Measurements from ENCODE around the gene KCNQ2.

KCNQ2 gene

DNA sequence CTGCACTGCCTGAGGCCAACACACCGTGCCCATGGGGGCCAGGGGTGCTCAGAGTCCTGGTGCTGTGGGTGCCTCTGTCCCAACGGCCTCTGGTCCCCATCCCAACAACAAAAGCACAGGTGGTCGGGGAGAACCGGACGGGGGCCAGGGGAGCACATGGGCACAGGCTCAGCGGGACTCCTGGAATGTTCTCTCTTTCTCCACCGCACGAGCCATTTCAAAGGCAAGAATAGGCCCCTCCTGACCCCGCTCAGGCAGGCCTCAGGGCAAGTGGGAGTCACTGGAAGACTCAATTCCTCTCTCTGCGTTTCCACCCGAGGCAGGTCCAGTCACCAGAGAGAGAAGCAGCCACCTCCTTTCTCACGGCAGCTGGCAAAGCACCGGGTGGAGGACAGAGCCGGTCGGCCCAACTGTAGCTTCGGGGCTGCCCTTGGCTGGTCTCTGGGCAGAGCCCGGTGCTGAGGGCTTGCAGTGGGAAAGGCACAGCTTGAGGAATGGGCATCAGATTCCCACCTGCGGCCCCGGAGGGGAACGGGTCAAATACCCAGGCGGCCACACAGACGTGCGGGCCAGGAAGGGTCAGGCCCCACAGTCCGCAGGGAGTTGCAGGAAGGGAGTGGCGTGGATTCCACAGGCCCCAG is 55.2 kb downstream of the KCNQ2 start:
- DNase-seq (ENCODE audit: low read depth): no peak

- no peak for DNase-seq (ENCODE audit: low read depth)
Measured at GRCh38 chr20:63416631-63417030, 55.8 kb downstream of the KCNQ2 start.

GRCh38 chr20:63415647-63416391 is 56.6 kb downstream of the KCNQ2 start:
- no peak for DNase-seq (ENCODE audit: low read depth)

DNA sequence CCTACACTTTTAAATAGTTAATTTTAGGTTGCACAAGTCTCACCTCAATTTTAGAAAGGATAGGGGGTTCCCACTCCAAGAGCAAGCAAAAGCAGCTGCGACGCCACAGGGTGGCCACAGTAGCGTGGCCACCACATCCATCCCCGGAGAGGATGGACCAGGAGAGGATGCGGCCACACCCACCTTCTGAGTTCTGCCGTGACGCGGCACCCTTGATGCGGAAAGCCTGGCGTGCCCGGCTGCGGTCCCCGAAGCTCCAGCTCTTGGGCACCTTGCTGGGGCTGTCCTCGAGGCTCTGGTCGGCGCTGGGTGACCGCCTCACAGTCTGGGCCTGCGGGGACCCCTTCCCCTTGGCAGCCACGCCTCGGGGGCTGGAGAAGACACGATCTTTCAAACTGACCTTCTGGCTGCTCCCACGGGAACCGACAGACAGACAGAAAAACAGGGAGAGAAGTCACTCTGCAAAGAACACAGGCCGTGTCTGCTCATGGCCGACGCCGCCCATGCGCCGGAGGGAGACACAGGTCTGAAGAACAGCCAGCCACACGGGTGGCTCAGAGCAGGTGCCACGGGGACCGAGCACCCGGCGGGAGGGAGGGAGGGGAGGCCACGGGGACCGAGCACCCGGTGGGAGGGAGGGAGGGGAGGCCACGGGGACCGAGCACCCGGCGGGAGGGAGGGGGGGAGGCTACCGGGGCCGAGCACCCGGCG is 57.6 kb downstream of the KCNQ2 start:
- no peak for DNase-seq (ENCODE audit: low read depth)

- no peak for DNase-seq (ENCODE audit: low read depth)
Measured at GRCh38 chr20:63413963-63414684, 58.3 kb downstream of the KCNQ2 start.

DNA sequence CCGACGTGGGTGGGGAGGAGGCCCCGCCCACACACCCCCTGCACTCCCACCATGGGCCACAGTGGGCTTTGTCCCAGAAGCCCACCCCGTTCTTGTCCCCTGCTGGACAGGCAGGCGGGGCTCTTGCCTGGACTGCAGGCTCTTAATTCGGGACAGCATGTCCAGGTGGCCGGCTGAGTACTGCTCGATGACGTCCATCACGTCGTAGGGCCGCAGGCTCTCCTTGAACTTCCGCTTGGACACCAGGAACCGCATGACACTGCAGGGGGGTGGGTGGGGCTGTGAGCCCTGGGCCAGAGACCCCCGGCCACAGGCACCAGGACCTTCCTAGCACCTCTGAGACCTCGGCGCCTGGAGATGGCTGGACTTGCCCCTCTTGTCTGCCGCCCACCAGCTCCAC is 59.1 kb downstream of the KCNQ2 start:
- no peak for DNase-seq (ENCODE audit: low read depth)

GRCh38 chr20:63412889-63413288 is 59.6 kb downstream of the KCNQ2 start:
- no peak for DNase-seq (ENCODE audit: low read depth)

DNA sequence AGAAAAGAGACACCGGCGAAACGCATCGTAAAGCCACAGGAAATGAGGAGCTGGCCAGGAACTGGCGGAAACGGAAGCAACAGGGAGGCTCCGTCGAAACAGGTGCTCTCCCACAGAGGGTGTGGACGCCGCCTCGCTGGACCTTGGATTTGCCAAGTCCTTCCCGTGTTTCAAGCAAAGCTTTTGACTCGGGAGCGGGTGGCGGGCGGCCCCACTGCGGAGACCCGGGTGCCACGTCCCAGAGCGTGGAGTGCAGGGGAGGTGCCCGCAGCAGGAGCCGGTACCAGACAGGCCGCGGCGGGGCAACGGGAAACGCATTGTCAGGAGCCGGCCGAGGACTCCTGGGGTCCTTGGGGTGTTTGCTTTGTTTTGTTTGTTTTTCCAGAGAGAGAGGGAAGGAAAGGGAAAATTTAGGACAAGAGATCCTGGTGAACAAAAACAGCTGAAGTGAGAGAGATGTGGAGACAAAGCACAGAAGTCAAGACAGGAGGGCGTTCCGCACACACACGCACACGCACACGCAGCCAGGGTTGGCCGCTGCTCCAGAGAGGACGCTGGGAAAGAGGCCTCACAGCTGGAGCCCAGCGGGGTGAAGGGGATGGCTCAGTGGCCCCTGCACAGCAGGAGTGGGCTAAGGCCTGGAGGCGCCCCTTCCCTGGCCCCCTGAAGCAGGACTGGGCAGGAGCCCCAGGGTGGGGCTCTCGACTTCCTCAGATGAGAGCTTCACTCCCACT is 60.4 kb downstream of the KCNQ2 start:
- no peak for DNase-seq (ENCODE audit: low read depth)

DNA sequence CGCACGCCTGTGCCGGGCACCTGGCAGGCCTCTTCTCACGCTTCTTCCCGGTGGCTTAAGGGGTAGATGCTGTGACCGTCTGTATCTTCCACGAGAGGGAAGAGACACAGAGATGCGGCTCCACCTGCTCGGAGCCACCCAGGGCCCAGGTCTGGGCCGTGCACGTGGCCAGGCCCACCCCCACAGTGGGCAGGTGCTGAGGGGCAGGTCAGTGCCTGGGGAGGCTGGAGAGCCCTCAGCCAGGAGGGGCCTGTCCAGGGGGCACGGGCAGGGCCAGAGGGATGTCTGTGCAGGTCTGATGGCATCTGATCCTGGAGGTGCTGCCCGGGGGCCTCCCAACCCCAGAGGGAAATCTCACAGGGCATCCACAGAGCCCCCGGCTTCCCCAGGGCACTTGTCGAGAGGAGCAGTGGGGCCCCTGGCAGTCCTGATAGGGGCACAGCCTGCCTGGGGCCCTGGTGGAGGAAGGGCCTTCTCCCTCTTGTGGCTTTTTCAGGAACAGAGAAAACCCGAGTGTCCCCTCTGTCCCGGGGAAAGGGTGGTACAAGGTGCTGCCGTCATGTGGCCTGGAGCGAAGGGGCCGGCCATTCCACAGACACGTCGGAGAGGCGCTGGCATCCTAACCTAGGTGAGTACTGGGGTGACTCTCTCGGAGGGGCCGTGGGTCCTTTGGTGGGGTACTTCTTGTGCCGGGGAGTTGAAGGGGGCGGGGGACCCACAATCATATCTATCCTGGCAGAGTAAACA is 61.1 kb downstream of the KCNQ2 start:
- DNase-seq (ENCODE audit: low read depth): no peak

- no peak for DNase-seq (ENCODE audit: low read depth)
Measured at GRCh38 chr20:63409834-63410435, 62.5 kb downstream of the KCNQ2 start.

DNA sequence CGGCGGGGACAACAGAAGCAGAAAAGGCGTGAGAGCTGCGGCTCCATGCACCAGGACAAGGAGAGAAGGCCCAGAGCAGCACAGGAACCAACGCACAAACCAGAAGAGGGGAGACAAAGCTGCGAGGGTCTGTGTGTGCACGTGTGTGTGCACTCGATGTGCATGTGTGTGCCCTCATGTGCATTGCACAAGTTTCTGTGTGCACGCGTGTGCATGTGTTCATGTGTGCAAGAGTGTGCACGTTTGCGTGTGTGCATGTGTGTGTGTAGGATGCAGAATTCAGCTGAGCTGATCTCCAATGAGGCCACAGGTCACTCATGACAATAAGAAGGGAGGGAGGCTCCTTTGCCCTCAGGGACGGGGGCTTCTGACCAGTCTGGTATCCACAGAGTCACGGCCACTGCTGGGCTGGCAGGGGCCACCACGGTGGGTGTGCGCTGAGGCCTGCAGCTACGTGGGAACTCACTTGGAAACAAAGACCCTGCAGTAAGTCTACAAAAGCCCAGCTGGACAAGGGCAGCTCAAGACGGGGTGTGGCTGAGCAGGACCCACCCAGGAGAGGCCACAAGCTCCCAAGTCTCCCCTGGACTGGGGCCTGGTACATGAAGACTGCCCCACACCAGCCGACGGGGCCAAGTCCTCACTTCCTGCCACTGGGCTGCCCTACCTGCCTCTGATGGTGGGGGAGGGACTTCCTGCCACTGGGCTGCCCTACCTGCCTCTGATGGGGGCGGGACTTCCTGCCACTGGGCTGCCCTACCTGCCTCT is 63.2 kb downstream of the KCNQ2 start:
- DNase-seq (ENCODE audit: low read depth): no peak

GRCh38 chr20:63408684-63409046 is 63.8 kb downstream of the KCNQ2 start:
- no peak for DNase-seq (ENCODE audit: low read depth)

DNA sequence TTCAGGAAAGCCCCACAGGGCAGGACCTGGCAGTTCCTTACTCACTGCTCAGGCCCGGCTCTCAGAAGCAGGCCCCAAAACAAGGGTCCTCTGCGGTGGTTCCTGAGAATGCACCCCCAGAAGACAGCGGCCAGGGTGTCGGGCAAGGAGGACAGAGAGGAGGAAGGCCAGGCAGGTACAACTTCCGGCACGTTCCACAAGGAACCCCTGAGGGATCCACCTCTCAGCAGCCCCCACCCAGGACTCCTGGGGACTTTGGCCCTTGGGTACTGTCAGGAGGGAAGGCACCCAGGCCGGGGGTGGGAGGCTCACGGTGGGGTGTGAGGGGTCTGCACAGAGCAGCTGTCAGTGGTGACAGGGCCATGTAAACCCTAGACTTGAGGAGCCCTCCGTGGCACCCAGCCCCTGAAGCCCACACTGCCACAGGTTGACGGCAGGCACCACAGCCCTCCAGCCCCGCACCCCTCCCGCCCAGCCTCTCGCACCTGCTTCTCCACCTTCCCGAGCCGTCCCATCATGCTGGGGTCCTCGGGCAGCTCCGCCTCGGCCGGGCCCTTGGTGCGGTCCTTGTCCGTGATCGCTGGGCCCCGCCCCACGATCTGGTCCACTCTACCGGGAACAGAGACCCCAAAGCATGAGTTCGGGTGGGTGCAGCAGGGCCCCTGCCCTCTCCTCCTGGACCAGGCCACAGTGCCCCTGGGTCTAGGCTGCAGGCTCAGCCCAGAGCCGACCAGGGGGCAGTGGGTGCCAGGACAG is 64.3 kb downstream of the KCNQ2 start:
- no peak for DNase-seq (ENCODE audit: low read depth)

- no peak for DNase-seq (ENCODE audit: low read depth)
Measured at GRCh38 chr20:63406617-63407245, 65.7 kb downstream of the KCNQ2 start.

DNA sequence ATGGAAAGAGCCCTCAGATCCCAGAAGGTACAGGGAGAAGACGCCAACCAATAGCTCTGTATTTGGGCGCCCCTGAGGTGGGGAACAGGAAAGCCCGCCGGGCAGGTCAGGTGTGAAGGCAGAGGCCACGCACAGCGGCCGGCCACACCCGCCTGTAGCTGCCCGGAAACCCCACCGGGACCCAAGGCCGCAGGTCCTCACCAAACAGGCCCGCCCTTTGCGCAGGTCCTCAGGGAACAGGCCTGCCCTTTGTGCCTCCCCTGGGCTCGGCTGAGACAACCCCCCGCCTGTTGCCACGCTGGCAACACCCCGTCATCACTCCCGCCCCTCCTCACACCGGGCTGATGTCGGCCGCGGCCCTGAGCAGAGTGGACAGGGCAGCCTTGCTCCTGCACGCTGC is 66.4 kb downstream of the KCNQ2 start:
- DNase-seq (ENCODE audit: low read depth): no peak

DNA sequence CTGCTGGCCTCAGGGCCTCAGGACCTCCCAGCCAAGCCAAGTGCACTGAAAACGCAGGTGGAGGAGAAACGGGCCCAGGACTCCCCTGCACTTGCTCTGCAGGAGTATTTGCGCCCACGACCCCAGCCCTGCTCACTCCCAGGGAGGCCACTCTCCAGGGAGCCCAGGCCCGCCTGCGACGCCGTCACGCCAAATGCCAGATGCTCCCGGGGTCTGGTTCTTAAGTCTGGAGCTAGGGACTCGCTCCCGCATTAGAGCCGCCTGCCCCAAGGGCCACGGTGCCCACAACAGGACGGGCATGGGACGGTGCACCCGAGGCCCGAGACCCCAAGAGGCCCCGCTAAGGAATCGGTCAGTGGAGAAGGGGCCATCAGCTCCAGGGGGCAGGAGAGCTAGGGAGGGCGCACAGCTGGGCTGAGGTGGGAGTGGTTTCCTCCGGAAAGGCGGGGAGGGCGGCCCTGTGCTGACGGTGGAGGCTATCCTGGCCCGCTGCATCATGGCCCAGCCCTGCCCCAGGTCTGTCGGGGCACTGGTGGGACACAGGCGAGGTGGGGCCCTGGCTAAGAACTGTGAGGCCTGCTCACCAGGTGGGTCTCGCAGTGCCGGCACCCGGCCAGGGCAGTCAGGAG is 67.2 kb downstream of the KCNQ2 start:
- no peak for DNase-seq (ENCODE audit: low read depth)

- DNase-seq (ENCODE audit: low read depth): no peak
Measured at GRCh38 chr20:63404129-63405085, 68.0 kb downstream of the KCNQ2 start.
